Fibroblast of peridontal ligament (primary cell): Measurements from ENCODE around the gene LRRC49.
A peak's percentile ranks its signal among the peaks of the same experiment; 100 is the strongest.

Experiments
- DNase-seq: peaks from one replicate; pipeline ENCODE4 v3.0.0-alpha.2; 2010; ENCODE audit errors: extremely low read depth

Gene LRRC49

DNA sequence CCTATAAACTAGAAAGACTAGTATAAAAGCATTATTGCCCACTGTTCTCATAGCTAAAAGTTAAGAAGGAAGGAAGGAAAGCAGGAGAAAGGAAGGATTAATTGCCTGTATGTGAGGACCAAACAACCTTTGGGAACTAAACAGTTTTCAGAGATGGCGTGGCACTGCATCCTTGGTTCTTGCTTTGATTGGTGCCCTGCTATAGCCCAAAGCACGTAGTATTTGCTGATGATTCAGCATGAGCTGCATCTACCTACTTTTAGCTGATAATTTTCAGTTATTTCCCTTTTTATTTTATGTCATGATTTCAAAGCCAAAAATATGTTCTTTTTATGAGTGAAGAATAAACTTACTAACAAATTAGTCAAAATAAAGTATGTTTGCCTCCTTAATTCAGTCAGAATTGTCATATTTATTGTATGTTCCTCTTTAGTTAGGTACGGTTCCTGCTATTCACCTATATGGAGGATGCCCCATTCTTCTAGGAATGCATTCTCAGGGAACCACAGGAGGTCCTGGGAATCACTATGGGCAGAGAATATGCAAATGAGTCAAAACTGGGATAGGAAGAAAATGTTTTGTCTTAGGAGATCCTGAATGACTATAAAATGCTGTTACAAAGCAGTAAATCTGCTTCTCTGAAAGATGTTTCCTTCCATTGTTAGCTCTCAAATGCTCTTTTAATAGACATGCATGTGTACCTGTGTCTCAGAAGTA lies 157.2 kb downstream of the LRRC49 start:
- DNase-seq: no peak

DNA sequence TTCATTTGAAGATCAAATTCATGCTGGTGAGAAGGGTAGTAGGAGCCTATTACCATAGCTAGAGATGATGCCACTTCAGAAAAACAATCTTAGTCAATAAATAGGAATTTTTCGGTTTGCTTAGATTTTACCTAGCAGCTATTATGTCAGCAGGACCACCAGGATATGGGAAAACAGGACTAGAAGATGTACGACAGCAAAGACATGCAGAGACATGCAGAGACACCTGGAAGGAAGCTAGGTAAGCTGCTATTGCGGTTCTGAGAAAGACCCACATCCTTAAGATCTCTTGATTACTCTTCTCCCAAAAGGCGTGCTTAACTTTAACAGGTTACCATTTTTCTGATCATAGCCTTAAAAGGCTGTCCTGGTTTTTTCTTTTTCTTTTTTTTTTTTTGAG lies 157.8 kb downstream of the LRRC49 start:
- DNase-seq: no peak

DNA sequence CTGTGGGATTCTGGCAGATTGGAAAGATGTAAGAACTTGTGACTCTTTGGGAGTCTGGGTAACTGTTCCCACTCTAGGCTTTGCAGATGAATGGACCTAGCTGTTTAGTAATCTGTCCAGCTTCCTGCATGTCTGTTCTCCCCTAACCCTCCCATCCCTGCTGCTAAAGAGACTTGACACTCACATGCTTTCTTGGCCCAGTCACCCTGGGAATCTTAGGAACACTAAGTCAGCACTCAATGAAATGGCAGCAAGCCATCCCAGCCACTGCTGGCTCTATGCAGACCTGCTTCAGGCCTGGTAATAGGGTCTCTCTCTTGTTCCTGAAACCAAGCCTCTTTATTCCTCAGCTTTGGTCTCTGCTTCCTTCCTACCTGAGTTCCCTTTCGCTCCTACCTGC lies 158.9 kb downstream of the LRRC49 start:
- DNase-seq: peak; percentile 57

DNA sequence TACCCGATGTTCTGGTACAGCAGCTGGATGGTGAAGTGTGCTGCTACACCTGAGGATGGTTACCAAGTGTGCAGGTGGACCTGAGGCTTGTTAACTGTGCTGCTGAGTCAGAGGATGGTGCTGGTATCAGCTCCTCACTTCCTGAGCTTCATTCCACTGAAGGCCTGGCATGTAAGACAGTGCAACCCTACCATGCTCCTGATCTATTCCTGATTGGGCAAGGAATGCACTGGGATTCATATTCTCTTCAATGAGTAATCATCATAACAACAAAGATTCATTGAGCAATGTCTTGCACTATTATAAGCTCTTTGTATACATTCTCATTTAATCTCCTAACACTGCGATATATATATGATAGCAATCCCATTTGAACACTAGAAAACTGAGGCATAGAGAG lies 159.7 kb downstream of the LRRC49 start:
- peak; percentile 67 for DNase-seq

DNA sequence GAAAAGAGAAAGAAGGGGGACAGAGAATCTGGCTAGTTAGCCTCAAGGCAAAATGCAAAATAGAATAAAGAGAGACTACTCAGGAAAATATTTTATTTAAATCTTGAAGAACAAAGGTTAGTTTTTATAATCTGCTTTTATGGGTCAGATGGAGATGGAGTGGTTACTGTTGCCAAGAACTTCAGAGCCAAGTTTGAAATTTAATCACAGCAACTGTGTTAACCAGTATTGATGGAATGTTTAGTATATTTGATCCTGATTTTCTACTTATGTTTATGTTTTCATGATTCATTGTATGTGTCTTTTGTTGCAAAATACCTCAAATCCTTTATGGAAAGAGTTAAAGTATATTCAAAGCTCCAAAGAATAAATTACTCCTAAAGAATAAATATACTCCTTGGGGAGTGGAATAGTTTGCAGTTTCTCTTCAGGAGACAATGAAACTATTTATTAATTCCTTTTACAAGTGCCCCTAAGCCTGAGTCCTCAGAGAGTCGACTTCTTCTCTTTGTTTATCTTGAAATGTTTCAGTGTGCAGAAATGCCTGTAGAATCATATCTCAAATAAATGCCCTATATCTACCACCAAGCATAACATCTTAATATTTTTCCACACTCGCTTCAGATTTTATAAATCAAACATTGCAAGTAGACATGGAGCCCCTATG lies 161.8 kb downstream of the LRRC49 start:
- DNase-seq: peak; percentile 78

DNA sequence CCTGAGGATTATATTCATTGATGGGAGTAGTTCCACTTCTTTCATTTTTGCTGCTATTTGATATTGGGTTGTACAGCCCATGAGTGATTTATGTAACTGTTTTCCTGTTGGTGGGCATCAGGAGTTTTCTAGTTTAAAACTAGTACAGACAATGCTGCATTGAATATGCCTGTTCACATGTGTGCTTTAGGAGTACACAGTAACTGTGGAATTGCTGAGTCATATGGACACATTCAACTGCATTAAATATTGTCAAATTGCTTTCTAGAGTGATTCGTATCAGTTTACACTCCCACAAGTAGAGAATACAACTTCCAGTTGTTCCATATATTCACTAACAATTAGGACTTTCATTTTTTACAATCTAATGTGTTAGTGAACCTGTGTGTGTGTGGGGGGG lies 162.8 kb downstream of the LRRC49 start:
- DNase-seq: peak; percentile 71

DNA sequence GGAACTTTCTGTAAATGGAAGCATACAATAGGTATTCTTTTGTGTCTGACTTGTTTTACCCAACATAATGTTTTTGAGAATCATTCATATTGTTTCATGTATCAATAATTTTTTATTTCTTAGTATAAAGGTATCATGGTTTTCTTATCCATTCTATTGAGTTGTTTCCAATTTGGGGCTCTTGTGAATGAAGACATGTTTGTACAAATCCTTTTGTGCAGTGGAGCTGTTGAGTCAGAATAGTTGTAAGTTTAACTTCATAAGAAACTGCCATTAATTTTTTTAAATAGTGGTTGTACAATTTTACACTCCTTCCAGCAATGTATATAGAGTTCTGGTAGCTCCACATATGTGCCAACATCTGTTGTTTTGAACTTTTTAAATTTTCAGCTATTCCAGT lies 163.5 kb downstream of the LRRC49 start:
- no peak for DNase-seq

DNA sequence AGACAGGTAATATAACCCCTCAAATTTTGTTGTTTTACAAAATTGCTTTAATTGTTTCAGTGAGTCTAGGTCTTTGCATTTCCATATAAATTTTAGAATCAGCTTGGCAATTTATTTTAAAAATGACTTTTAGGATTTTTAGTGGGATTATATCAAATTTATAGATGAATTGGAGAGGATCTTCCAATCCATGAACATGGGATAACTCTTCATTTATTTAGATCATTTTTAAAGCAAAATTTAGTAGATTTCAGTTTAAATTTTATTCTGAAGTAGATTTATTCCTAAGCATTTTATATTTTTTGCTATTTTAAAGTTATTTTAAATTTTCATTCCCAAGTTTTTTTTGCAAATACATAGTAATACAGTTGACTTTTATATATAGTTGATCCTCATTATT lies 164.5 kb downstream of the LRRC49 start:
- DNase-seq: no peak

DNA sequence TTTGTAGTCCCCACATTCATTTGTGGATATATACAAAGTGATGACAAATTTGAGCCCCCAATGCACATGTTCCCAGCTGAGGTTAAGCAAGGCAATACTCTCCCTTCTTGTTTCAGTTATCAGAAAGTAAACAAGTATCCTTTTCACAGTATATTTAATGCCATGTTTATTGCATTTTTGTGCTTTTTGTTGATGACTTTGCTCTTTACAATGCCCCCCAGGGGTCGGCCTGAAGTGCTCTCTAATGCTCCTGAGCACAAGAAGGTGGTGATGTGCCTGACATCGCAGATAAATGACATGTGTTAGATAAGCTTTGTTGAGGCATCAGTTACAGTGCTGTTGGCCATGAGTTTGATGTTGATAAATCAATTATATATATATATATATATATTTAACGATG lies 165.0 kb downstream of the LRRC49 start:
- DNase-seq: no peak

DNA sequence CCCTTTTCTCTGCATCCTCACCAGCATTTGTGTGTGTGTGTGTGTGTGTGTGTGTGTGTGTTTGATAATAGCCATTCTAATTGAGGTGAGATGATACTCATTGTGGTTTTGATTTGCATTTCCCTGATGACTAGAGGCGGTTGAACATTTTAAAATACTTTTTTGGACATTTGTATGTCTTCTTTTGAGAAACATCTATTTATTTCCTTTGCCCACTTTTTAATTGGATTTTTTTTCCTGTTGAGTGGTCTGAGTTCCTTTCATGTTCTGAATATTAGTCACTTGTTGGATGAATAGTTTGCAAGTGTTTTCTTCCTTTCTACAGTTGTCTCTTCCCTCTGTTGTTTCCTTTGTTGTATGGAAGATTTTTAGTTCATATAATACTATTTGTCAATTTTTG lies 168.4 kb downstream of the LRRC49 start:
- DNase-seq: no peak

DNA sequence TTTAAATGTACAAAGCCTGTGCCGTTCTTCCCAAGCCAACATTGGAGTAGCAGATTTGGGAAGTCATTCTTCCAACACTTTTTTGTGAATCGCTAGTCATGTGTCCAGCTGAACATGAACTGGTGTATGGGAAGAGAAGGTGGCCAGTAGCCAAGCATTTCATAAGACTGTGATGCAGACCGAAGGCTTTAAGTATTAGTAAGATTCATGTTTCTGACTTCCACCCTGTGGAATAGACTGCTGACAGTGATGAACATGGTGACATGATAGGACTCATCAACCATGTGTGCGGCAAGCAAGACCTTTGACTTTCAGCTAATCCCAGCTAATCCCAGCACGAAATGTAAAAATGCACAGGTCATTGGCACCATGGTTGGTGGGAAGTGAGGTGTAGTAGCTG lies 174.4 kb downstream of the LRRC49 start:
- peak; percentile 80 for DNase-seq

DNA sequence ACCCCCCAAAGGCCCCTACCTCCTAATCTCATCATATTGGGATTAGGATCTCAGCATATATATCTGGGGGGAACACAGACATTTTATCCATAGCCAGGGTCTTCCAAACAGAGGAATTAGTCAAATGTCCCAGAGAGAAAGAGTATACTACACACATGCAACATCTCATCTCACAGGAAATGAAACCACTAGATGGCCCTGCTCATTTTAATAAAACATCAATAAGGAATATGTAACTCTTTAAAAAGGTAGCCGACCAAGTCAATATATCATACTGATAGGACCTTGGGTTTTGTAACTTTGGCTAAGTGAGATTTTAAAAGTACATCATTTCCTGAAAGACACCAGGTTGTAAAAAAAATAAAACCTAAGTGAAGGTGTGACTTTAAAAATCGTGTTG lies 177.1 kb downstream of the LRRC49 start:
- DNase-seq: no peak

DNA sequence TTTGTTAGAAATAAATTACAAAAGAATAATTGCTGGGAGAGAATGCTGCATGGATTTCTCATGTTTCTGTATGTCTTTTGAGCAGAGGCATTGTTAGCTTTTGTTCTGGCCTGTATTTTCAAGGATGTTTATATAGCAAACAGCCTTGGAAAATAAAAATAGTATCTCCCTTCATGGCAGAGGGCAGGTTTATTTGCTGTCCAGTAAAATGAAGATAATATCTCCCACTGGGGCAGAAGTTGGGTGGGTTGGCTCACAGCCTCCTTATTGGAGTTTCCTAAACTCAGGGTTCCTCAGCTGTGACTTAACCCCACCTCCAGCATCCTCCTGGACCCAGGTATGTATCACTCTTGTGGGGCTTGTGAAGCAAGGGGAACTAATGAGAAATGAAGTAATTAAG lies 178.9 kb downstream of the LRRC49 start:
- DNase-seq: no peak

DNA sequence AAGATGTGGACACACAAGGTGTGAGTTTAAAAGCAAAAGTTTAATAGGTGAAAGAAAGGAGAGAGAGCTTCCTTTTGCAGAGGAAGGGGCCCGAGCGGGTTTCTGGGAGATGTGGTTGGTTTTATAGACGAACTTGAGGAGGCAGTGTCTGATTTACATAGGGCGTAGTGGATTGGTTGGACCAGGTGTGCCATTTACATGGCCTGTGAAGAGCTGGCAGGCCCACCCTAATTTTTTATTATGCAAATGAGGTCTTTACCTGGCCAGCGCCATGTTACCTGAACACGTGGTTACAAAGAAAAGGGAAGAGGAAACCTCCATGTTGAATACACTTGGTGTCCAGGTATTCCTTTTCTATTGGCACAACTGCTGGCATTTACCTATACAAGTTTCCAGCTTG lies 179.8 kb downstream of the LRRC49 start:
- DNase-seq: no peak

DNA sequence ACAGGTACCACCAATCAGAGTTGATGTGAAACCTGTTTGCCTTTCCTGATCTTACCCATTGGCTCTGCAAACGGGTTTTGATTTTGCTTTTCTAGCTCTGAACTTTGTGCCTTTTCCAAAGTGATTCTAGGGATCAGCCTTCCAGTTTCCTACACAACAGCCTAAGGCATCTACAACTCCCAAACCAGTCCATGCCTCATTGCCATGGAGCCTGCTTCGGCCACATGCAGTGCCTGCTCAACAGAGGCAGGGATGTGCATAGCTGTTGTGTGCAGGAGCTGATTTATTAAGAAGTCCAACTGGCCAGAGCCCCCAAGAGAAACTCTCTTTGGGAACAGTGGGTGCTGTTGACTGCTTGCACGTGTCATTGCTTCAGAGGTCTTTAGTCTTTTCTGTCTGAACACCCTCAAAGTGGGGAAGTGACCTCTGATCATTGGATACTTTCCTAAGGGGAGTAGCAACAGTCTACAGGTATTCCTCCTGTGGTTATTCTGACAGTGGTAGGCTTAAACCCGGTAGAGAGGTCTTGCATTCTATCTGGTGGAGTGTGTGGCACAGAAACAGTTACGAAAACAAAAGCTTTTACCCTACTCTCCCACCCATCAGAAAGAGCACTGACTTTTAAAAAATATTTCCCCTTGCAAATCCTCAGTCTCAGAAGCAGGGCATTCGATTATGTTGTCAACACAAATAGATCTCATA lies 186.0 kb downstream of the LRRC49 start:
- no peak for DNase-seq

DNA sequence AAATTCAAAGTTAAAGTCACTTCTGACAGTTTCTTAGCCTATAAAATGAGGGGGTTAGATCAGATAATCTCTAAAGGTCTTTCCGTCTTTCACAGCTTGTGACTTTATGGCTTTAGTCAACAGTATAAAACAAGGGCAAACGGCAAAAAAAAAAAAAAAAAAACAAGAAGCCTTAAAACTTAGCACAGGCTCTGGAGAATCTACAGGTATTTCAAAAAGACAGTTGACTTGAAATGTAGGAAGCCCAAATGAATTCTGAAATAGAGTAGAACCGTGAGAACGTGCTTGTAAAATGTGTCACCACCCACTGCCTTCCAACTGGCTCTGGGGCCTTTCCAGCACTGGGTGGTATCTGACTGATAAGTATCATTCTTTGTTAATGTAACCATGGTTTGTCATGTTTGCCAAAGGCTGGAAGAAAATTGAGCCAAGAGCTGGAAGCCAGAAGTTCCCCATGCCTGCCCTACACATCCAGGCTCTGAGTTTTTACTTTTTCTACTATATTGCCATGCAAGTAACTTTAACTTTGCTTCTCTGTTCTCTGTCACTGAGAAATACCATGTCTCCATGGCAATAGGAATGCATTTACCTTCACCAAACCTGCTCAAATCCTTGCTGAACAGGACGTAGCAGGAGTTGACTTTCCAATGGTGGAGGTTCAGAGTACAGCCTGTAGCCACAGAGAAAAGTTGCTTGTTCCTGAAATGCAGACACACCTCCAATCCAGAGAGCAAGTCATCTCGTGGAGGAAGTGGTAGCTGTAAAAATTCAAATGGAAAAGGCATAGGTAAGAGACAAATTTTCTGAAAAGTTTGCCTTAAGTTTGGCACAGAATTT lies 186.8 kb downstream of the LRRC49 start:
- DNase-seq: peak; percentile 94

DNA sequence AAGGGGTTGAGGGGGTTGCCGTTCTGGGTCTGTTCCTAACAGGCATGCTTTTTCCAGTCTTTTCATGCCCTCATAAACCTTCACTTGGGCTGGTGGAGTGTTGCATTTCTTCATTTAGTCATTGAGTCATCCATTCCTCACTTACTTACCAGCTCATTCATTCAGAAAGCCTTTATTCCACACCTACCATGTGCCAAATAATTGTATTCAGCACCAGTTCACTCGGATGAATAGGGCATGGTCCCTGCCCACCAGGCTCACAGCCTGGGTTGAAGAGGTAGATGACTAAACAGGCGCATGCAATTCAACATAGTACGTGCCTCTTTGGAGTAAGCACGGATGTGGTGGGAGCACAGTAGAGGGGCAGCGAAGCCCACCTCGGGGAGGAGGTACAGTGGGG lies 187.5 kb downstream of the LRRC49 start:
- DNase-seq: no peak

DNA sequence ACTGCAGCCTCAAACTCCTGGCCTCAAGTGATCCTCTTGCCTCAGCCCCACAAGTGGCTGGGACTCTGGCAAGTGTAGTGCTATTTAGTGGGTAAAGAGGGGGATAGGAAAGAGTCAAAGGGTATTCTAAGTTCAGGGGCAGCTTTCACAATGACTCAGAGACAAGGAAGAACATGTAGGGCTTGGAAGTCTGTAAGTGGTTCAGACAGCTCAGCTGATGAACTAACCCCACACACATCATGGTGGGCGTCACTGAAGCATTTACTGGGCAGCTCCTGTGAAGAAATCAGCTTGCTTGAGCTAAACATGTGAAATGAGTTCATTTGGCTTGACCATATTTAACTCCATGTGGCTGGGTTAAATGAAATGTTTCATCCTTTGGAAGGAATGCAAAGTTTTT lies 188.1 kb downstream of the LRRC49 start:
- DNase-seq: peak; percentile 99

DNA sequence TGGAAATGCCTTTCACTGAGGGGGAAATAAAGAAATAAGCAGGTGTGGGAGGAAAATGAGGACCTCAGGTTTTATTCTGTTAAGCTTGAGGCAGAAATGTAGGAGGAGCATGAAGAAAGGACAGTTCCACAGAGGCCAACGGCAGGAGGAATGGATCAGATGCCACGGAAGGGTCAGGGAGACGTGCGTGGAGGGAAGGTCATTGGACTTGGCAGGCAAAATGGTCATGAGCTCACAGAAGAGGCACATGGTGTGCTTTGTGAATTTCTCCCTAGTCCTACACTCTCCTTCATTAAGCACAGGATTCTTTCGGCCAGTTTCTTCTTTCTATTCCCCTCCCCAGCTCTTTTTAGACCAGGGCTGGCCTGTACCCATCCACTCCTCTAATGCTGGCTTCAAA lies 190.2 kb downstream of the LRRC49 start:
- no peak for DNase-seq

DNA sequence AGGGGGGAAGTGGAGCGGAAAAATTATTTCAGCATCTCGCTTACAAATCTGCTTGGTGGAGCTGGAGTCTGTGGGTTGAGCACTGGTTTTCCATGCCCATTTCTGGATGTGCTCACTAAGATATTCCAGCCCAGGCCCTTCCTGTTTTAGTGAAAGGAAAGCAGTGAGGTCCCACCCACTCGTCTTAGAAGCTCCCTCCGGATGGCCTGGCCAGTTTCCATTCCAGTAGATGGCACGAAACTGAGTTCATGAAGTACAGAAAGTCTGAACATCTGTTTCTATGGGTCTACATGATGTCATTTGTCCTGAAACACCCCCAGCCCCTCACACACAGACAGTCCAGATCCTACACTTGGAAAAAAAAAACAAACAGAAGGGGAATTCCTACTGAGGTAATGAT lies 190.7 kb downstream of the LRRC49 start:
- DNase-seq: peak; percentile 87

DNA sequence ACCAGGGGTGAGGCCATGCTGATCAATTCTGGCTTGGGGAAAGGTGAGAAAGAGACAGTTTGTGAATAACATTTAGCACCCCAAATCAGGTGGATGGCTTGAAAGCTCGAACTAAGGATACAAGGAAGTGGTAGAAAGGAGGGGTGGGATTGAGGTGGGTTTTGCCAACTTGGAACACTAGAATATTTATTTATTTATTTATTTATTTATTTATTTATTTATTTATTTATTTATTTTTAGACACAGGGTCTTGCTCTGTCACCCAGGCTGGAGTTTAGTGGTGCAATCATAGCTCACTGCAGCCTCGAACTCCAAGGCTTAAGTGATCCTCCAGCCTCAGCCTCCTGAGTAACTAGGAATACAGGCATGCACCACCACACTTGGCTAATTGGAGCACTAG lies 191.6 kb downstream of the LRRC49 start:
- no peak for DNase-seq

DNA sequence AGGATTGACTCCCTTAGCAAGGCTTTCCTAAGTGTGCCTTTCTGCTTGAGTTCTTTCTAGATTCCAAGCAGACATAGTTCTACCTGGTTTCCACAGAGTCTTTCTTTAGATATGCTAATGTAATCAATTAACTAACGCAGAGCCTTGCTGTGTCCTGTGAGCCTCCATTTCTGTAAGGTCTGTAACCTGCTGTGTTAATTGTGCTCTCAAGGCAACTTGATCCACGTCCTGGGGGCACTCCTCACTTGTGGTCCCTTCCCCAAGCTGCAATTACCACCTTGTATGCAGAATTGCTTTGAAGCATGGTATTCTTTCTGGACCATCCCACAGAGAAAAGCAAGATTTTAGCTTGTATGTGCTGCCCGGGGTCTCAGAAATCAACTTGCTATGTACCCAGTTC lies 193.2 kb downstream of the LRRC49 start:
- DNase-seq: no peak
